AG09319 (cell line): ENCODE data around the gene POLE4.

ENCODE experiments used
- DNase-seq: peaks from one replicate; pipeline ENCODE4 v3.0.0-alpha.2; 2010; ENCODE audit warnings: low read depth; ENCODE audit errors: extremely low read depth
- TF ChIP-seq, protein P1 (sequence below): IDR thresholded peaks from 2 replicates; pipeline ENCODE4 v1.5.1; 2011; ENCODE audit warnings: low read depth, mild to moderate bottlenecking, inconsistent platforms, low read length, moderate library complexity

POLE4 gene

DNA sequence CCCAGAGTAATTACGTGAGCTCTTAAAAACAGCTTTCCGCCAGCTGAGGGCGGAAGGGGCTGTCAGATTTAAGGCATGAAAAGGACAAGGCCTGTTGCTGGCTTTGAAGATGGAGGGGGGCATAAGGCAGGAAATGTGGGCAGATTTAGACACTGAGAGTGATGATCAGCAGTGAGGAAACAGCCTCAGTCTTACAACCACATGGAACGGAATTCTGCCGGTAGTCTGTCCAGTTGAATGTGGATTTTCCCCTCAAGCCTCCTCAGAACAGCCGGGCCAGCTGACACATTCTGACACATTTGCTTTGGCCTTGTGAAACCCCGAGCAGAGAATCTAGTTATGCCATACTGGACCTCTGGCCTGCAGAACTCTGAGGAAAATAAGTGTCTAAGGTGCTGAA, 16.6 kb downstream of the POLE4 start:
- TF ChIP-seq, protein P1, sequence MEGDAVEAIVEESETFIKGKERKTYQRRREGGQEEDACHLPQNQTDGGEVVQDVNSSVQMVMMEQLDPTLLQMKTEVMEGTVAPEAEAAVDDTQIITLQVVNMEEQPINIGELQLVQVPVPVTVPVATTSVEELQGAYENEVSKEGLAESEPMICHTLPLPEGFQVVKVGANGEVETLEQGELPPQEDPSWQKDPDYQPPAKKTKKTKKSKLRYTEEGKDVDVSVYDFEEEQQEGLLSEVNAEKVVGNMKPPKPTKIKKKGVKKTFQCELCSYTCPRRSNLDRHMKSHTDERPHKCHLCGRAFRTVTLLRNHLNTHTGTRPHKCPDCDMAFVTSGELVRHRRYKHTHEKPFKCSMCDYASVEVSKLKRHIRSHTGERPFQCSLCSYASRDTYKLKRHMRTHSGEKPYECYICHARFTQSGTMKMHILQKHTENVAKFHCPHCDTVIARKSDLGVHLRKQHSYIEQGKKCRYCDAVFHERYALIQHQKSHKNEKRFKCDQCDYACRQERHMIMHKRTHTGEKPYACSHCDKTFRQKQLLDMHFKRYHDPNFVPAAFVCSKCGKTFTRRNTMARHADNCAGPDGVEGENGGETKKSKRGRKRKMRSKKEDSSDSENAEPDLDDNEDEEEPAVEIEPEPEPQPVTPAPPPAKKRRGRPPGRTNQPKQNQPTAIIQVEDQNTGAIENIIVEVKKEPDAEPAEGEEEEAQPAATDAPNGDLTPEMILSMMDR = no peak
- DNase-seq = no peak

DNA sequence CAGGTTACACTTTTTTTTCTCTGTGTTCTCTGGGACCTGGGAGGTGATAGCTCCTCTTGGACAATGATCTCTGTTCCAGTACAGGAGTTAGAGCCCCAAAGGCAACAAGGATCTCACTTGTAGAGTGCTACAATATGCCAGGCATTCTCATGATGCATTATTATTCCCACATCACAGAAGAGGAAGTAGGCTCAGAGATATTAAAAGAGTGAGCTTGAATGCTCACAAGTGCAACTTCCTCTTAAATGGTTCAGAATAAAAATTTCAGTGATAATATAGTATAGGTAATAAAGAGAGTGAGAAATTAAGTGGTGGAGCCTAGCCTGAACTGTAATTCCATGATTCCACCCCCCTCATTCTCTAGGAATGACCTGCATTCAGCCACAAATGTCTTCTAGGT, 21.4 kb downstream of the POLE4 start:
- DNase-seq = no peak
- TF ChIP-seq, protein P1 = no peak

DNA sequence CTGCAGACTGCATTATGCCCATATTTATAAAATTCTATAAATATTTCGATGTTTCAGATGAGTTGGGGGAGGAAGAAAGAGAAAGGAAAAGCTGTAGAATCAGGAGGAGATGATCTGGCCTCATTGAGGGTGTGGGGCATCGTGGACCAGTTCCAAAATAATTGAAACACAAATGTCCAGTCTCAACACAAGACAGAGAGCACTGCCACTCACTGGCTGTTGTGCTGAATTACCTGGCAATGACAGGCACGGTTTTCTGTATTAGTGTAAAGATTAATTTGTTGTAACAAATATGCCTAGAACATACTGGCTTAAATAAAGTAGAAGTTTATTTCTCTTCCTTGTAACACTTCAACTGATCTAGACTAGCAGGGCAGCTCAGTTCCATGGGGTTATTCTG, 24.1 kb downstream of the POLE4 start:
- DNase-seq = no peak
- TF ChIP-seq, protein P1 = no peak

DNA sequence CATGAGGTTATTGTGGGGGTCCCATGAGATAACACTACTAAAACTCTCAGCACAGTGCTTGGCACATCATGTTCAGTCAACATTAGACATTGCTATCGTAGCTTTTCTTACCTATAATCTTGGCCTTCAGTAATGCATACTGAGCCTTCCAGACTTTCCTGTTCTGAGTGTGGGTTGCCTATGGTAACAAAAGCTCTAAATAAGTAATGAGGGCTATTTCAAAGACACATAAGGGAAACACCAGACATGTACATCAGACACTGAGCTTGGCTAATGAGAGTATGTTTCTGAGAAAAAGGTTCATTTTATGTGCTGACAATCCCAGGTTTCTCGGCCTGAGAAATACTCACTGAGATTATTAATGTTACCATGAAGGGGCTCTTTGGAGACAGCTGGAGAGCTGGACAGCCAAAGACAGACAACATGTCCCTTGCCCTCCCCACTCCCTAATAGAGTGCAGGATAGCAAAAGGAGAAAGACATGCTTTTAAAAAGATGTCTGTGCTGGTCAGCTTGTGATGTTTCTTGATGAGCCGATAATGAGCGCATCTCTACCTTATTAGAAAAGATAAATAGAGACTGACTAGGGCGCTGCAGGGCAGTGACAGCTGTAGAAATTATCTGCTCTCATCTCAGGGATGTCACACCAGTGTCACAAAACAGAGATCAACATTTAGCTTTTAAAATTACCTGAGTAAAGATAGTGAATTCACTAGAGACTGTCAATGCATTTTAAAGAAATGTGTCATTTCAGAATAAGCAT, 25.4 kb downstream of the POLE4 start:
- no peak for DNase-seq
- TF ChIP-seq, protein P1 = no peak

DNA sequence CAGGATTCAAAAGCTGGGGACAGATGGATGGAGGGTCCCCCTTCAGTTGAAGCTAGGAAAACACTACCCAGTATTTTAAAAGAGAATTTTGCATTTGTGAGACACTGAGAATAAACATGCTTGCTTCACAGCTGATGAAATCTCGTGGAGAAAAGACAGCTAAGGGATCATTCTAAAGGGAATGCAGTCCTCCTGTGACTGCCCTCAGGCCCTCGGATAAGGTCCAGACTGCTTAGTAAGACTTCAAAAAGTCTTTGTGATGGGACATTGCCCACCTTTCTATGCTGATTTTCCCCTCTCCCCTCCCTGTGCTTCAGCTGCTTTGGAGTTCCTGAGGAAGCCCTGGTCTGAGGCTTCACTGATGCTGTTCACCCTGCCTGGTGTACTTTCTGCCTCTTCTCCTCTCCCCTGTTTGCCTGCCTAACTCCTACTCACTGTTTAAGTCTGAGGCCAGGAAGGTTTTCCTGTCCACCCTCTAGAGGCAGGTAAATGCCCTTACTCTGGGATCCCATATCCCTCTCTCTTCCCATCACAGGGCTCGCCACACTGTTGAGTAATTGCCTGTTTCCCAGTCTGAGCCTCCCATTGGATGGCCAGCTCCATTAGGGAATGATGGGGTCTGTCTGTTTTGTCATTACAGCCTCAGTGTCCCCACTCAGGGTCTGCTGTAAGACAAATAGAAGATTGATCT, 26.6 kb downstream of the POLE4 start:
- TF ChIP-seq, protein P1 = no peak
- DNase-seq = no peak

DNA sequence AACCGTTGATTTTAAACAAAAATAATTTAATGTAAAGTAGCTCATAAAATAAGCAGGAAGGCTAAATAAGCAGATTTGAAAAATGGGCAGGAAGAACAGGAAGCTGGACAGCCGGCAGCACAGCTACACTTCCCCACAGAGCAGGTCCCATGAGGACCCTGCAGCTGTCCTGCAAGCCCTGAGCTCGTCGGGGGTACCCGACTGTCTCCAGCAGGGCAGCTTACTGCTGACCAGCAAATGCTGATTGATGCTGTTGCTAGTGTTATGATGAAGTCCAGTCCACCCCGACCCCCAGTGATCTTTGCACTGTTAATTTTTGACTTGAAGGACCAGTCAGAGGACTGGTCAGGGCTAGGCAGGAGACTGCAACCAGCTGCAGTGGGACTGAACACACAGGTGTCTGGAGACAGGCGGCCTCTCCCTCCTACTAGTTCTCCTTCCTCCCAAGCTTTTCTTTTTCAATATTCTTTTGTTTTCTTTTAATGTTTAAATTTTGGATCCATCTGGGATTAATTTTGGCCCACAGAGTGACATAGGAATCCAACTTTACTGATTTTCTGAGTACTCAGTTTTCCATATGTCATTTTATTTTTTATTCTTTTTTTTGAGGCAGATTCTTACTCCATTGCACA, 27.7 kb downstream of the POLE4 start:
- TF ChIP-seq, protein P1 = no peak
- DNase-seq = no peak

DNA sequence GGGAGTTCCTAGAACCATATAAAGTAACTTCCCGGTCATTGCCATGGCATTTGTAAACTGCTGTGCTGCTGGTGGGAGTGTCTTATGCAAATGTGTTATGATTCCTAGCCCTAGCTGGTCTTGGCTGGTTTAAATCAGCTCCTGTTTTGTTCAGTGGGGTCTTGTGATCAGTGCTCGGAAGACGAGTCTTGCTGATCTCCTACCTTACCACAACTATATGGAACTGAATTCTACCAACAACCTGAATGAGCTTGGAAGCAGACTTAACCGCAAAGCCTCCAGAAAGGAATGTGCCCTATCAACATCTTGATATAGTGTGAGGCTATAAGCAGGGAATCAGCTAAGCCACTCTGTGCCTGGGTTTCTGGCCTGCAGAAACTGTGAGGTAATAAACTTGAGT, 33.5 kb downstream of the POLE4 start:
- TF ChIP-seq, protein P1 = no peak
- DNase-seq = no peak
